ENCODE measurements around the gene RPF1. TPM values are rescaled to one million over a fixed set of nuclear protein-coding genes. Genes with fewer than 3 reads are reported as not detected.
"Not testable (repeated sequence)": the region's sequence is repeated elsewhere in the genome, so short reads cannot be mapped to it uniquely, and the experiment has no call there.

Gene RPF1
- total RNA-seq, 1 experiment from 2014 or later: 36.1 TPM

DNA sequence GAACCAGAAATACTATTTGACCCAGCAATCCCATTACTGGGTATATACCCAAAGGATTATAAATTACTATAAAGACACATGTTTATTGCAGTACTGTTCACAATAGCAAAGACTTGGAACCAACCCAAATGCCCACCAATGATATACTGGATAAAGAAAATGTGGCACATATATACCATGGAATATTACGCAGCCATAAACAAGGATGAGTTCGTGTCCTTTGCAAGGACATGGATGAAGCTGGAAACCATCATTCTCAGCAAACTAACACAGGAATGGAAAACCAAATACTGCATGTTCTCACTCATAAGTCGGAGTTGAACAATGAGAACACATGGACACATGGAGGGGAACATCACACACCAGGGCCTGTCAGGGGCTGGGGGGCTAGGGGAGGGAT is 30.4 kb upstream of the RPF1 start:
- not testable (repeated sequence) for H3K14ac ChIP-seq (ENCODE audit: insufficient read depth, low read length); H4K5ac ChIP-seq (ENCODE audit: insufficient read length, low read depth, low read length); H3K56ac ChIP-seq (ENCODE audit: insufficient read length, low read depth, low read length); H3K4me2 ChIP-seq (ENCODE audit: insufficient read depth, insufficient read length, low read length); H4K8ac ChIP-seq (replicated peaks; ENCODE audit: insufficient read length, low read depth, low read length); H3K79me1 ChIP-seq (ENCODE audit: insufficient read depth, low read depth, low read length, poor library complexity, severe bottlenecking); H3K27ac Mint-ChIP-seq; H3K9me3 ChIP-seq (ENCODE audit: control insufficient read depth, low read depth, low read length); H4K91ac ChIP-seq (ENCODE audit: insufficient read length, low read depth, low read length); H2BK5ac ChIP-seq (ENCODE audit: insufficient read length, low read length); H3K18ac ChIP-seq (ENCODE audit: insufficient read length, low read depth, low read length); H2AK5ac ChIP-seq (ENCODE audit: insufficient read length, low read length); H3K23me2 ChIP-seq (ENCODE audit: insufficient read length, low read depth, low read length, poor library complexity, severe bottlenecking); H3K4me1 ChIP-seq (ENCODE audit: insufficient read depth, low read length); H3K79me2 ChIP-seq (ENCODE audit: insufficient read depth, low read length); H3K4me1 Mint-ChIP-seq; H2BK15ac ChIP-seq (ENCODE audit: low read depth, low read length); DNase-seq; H3T11ph ChIP-seq (ENCODE audit: low read length); H2BK12ac ChIP-seq (ENCODE audit: insufficient read length, low read depth, low read length); H3K36me3 Mint-ChIP-seq (ENCODE audit: insufficient read depth in 1 of 3, low read depth in 3 of 3); H2AFZ ChIP-seq (ENCODE audit: low read length); H3K9ac ChIP-seq (ENCODE audit: extremely low read depth, insufficient read length, low read length); H3K4me3 Mint-ChIP-seq; H4K20me1 ChIP-seq (ENCODE audit: control insufficient read depth, insufficient read depth, insufficient read length); H3K23ac ChIP-seq (ENCODE audit: insufficient read length, low read depth, low read length); H2BK120ac ChIP-seq (ENCODE audit: low read depth, low read length, poor library complexity, severe bottlenecking); H2BK20ac ChIP-seq (ENCODE audit: low read depth, low read length, poor library complexity, severe bottlenecking); H3K4ac ChIP-seq (ENCODE audit: low read depth, low read length); H3K27ac ChIP-seq (ENCODE audit: insufficient read length, low read depth, low read length); H3K27me3 ChIP-seq (ENCODE audit: insufficient read depth, low read length)
- Mint-ChIP-seq H3K9me3 (peaks cover 0 to 15% of the 10 kb centered on the region in 2 experiments; a peak in 2 of 5 replicates), H3K27me3 (ENCODE audit: low read depth) (peaks cover 12% of the 10 kb centered on the region)
- WGBS (ENCODE audit: extremely low coverage, insufficient read length, low lambda C conversion rate): no CpG with 5 or more reads among the region's 3 CpGs
